H9 (cell line): ENCODE measurements around the gene GABPB2. TPM values are rescaled to one million over a fixed set of nuclear protein-coding genes. Genes with fewer than 3 reads are reported as not detected.
A peak's percentile ranks its signal among the peaks of the same experiment; 100 is the strongest.

Experiments
- DNase-seq: peaks from one replicate; pipeline ENCODE4 v3.0.0-alpha.2; 2017
- H2AFZ ChIP-seq: one replicate; pipeline ENCODE4 v1.6.1; 2013; ENCODE audit warnings: mild to moderate bottlenecking, low read length, control low read depth, moderate library complexity
- H2AK5ac ChIP-seq: 2 replicates; pipeline ENCODE4 v1.6.1; 2013; ENCODE audit warnings: low read length, control low read depth, mixed read lengths; ENCODE audit not compliant: insufficient read length
- H2BK120ac ChIP-seq: one replicate; pipeline ENCODE4 v1.6.1; 2013; ENCODE audit warnings: low read depth, mild to moderate bottlenecking, low read length, control low read depth, inconsistent platforms; ENCODE audit not compliant: poor library complexity, severe bottlenecking
- H2BK12ac ChIP-seq: 2 replicates; pipeline ENCODE4 v1.6.1; 2013; ENCODE audit warnings: low read length, control low read depth, mixed read lengths, low read depth; ENCODE audit not compliant: insufficient read length
- H2BK15ac ChIP-seq: 2 replicates; pipeline ENCODE4 v1.6.1; 2013; ENCODE audit warnings: low read depth, low read length, control low read depth
- H2BK20ac ChIP-seq: one replicate; pipeline ENCODE4 v1.6.1; 2013; ENCODE audit warnings: low read depth, mild to moderate bottlenecking, low read length, control low read depth, inconsistent platforms; ENCODE audit not compliant: poor library complexity, severe bottlenecking
- H2BK5ac ChIP-seq: 2 replicates; pipeline ENCODE4 v1.6.1; 2013; ENCODE audit warnings: low read length, control low read depth, mixed read lengths; ENCODE audit not compliant: insufficient read length
- H3K14ac ChIP-seq: 2 replicates; pipeline ENCODE4 v1.6.1; 2013; ENCODE audit warnings: low read length, control low read depth; ENCODE audit not compliant: insufficient read depth
- H3K18ac ChIP-seq: 2 replicates; pipeline ENCODE4 v1.6.1; 2013; ENCODE audit warnings: low read depth, mild to moderate bottlenecking, mixed read lengths, low read length, control low read depth; ENCODE audit not compliant: insufficient read length
- H3K23ac ChIP-seq: 2 replicates; pipeline ENCODE4 v1.6.1; 2013; ENCODE audit warnings: low read length, control low read depth, mixed read lengths, low read depth; ENCODE audit not compliant: insufficient read length
- H3K23me2 ChIP-seq: 2 replicates; pipeline ENCODE4 v1.6.1; 2013; ENCODE audit warnings: low read depth, mild to moderate bottlenecking, mixed read lengths, low read length, control low read depth; ENCODE audit not compliant: insufficient read length, poor library complexity, severe bottlenecking
- H3K27ac ChIP-seq: 2 replicates; pipeline ENCODE4 v1.5.1; 2013; ENCODE audit warnings: low read length, control low read depth, mixed read lengths, low read depth; ENCODE audit not compliant: insufficient read length
- H3K27me3 ChIP-seq: 2 replicates; pipeline ENCODE4 v1.6.1; 2013; ENCODE audit warnings: low read length, control low read depth, inconsistent platforms; ENCODE audit not compliant: insufficient read depth
- H3K4ac ChIP-seq: 2 replicates; pipeline ENCODE4 v1.6.1; 2013; ENCODE audit warnings: low read depth, mild to moderate bottlenecking, control low read depth, inconsistent platforms, low read length, moderate library complexity
- H3K4me1 ChIP-seq: 2 replicates; pipeline ENCODE4 v1.6.1; 2013; ENCODE audit warnings: low read length, control low read depth, inconsistent platforms; ENCODE audit not compliant: insufficient read depth
- H3K4me2 ChIP-seq: 2 replicates; pipeline ENCODE4 v1.6.1; 2013; ENCODE audit warnings: low read length, control low read depth, mixed read lengths; ENCODE audit not compliant: insufficient read length, insufficient read depth
- H3K56ac ChIP-seq: 2 replicates; pipeline ENCODE4 v1.6.1; 2013; ENCODE audit warnings: low read depth, mild to moderate bottlenecking, mixed read lengths, low read length, control low read depth; ENCODE audit not compliant: insufficient read length
- H3K79me1 ChIP-seq: 2 replicates; pipeline ENCODE4 v1.6.1; 2013; ENCODE audit warnings: low read depth, mild to moderate bottlenecking, moderate library complexity, low read length, control low read depth, inconsistent platforms; ENCODE audit not compliant: insufficient read depth, poor library complexity, severe bottlenecking
- H3K79me2 ChIP-seq: 2 replicates; pipeline ENCODE4 v1.6.1; 2013; ENCODE audit warnings: low read length, control low read depth, inconsistent platforms; ENCODE audit not compliant: insufficient read depth
- H3K9ac ChIP-seq: 2 replicates; pipeline ENCODE4 v1.6.1; 2013; ENCODE audit warnings: low read length, control low read depth, mixed read lengths; ENCODE audit not compliant: insufficient read length; ENCODE audit errors: extremely low read depth
- H3K9me3 ChIP-seq: one replicate; pipeline ENCODE4 v1.6.1; 2013; ENCODE audit warnings: low read depth, low read length, inconsistent platforms; ENCODE audit not compliant: control insufficient read depth
- H3T11ph ChIP-seq: one replicate; pipeline ENCODE4 v1.6.1; 2013; ENCODE audit warnings: mild to moderate bottlenecking, low read length, control low read depth, inconsistent platforms
- H4K20me1 ChIP-seq: one replicate; pipeline ENCODE4 v1.6.1; 2013; ENCODE audit not compliant: control insufficient read depth, insufficient read length, insufficient read depth
- H4K5ac ChIP-seq: 2 replicates; pipeline ENCODE4 v1.6.1; 2013; ENCODE audit warnings: low read depth, mild to moderate bottlenecking, mixed read lengths, low read length, control low read depth; ENCODE audit not compliant: insufficient read length
- H4K8ac ChIP-seq: replicated peaks from 2 replicates; pipeline ENCODE4 v1.6.1; 2013; ENCODE audit warnings: low read length, control low read depth, mixed read lengths, low read depth; ENCODE audit not compliant: insufficient read length
- H4K91ac ChIP-seq: 2 replicates; pipeline ENCODE4 v1.6.1; 2013; ENCODE audit warnings: low read depth, mild to moderate bottlenecking, moderate library complexity, mixed read lengths, low read length, control low read depth; ENCODE audit not compliant: insufficient read length
- H3K27ac Mint-ChIP-seq, 3 experiments: 2 replicates in 2 of 3; 3 replicates in 1 of 3; pipeline ENCODE4 v1.8.0; 2020 to 2021; ENCODE audit warnings: mixed read lengths in 3 of 3, mild to moderate bottlenecking in 1 of 3, moderate library complexity in 1 of 3
- H3K27me3 Mint-ChIP-seq: 2 replicates; pipeline ENCODE4 v1.8.0; 2021; ENCODE audit warnings: low read depth, mild to moderate bottlenecking, moderate library complexity, mixed read lengths
- H3K36me3 Mint-ChIP-seq, 3 experiments: 2 replicates in 2 of 3; 3 replicates in 1 of 3; pipeline ENCODE4 v1.8.0; 2020 to 2021; ENCODE audit warnings: low read depth in 3 of 3, mixed read lengths in 3 of 3; ENCODE audit not compliant: insufficient read depth in 1 of 3
- H3K4me1 Mint-ChIP-seq, 2 experiments: 2 replicates each; pipeline ENCODE4 v1.8.0; 2020; ENCODE audit warnings: mixed read lengths in 2 of 2
- H3K4me3 Mint-ChIP-seq, 2 experiments: 2 replicates in 1 of 2; 3 replicates in 1 of 2; pipeline ENCODE4 v1.8.0; 2020 to 2021; ENCODE audit warnings: mild to moderate bottlenecking in 2 of 2, mixed read lengths in 2 of 2, moderate library complexity in 1 of 2
- H3K9me3 Mint-ChIP-seq, 2 experiments: 2 replicates in 1 of 2; 3 replicates in 1 of 2; pipeline ENCODE4 v1.8.0; 2020; ENCODE audit warnings: mild to moderate bottlenecking in 2 of 2, mixed read lengths in 2 of 2, moderate library complexity in 1 of 2
- CTCF ChIP-seq: fragments of 200-600 bp; sonication (generic); conservative IDR thresholded peaks from 3 replicates; pipeline ENCODE4 v1.8.0; 2021; ENCODE audit warnings: antibody characterized with exemption, mild to moderate bottlenecking
- WGBS: extraction: QIAGEN DNeasy Blood & Tissue Kit; methylation state at CpG from one replicate; pipeline ENCODE4 v1.1.7; 2013; ENCODE audit warnings: missing lambda C conversion rate, low lambda C conversion rate, mixed read lengths; ENCODE audit not compliant: insufficient read length; ENCODE audit errors: extremely low coverage; 5-methylcytosine and 5-hydroxymethylcytosine counted together
- total RNA-seq: library from RNA; stranded (reverse); gene quantifications from 2 replicates; pipeline ENCODE4 v1.2.1, GENCODE V29; 2021

Gene GABPB2
- total RNA-seq, 1 experiment from 2014 or later, result 4.1 TPM

GRCh38 chr1:151133018-151133806 lies 62.7 kb downstream of the GABPB2 start:
- peak; percentile 64 for DNase-seq
- no peak overlapping the region for H3K18ac ChIP-seq
- Mint-ChIP-seq H3K4me3 (peak overlapping the region in 1 of 2 experiments; percentile 14; a peak in 2 of 5 replicates), H3K27ac (no peak overlapping the region), H3K27me3 (peaks cover 12% of the 10 kb centered on the region), H3K9me3 (no peaks in the 10 kb centered on the region), H3K36me3 (peaks cover 15 to 40% (median 33%) of the 10 kb centered on the region in 3 experiments), H3K4me1 (peaks cover 14 to 25% of the 10 kb centered on the region in 2 experiments)
- H3K14ac ChIP-seq, result no peak overlapping the region
- H3K56ac ChIP-seq, result no peak overlapping the region
- no peaks in the 10 kb centered on the region for H3K4me1 ChIP-seq
- H3K23ac ChIP-seq, result no peak overlapping the region
- peak overlapping the region; percentile 2 for H3K4me2 ChIP-seq
- H3K23me2 ChIP-seq, result peaks cover 15% of the 10 kb centered on the region
- no peak for TF ChIP-seq CTCF
- H2AK5ac ChIP-seq, result no peak overlapping the region
- no peak overlapping the region for H4K91ac ChIP-seq
- H3T11ph ChIP-seq, result no peak overlapping the region
- H2BK5ac ChIP-seq, result no peak overlapping the region
- H2BK120ac ChIP-seq, result no peak overlapping the region
- H2BK20ac ChIP-seq, result no peak overlapping the region
- no CpG with 5 or more reads among the region's 65 CpGs for WGBS
- H3K27ac ChIP-seq, result no peak overlapping the region
- no peaks in the 10 kb centered on the region for H3K9me3 ChIP-seq
- H3K4ac ChIP-seq, result no peak overlapping the region
- no peaks in the 10 kb centered on the region for H3K79me1 ChIP-seq
- no peak overlapping the region for H2BK12ac ChIP-seq
- H2AFZ ChIP-seq, result no peak overlapping the region
- no peaks in the 10 kb centered on the region for H3K79me2 ChIP-seq
- no peak overlapping the region for H3K9ac ChIP-seq
- H2BK15ac ChIP-seq, result no peak overlapping the region
- H3K27me3 ChIP-seq, result no peaks in the 10 kb centered on the region; the same call in 1 of the 2 replicates
- H4K20me1 ChIP-seq, result no peaks in the 10 kb centered on the region
- no peak overlapping the region for H4K5ac ChIP-seq
- no peak overlapping the region for H4K8ac ChIP-seq
